BJ (cell line): ENCODE results near the gene P3H4. TPM values are rescaled to one million over a fixed set of nuclear protein-coding genes. Genes with fewer than 3 reads are reported as not detected.

ENCODE experiments used
- CTCF ChIA-PET: fragments of 350-600 bp; formaldehyde crosslinking; extraction: SDS; loops from one replicate; lab custom pipeline; 2021; ENCODE audit warnings: antibody characterized with exemption, inconsistent platforms; lab: Yijun Ruan, JAX
- POLR2A ChIA-PET: fragments of 300-600 bp; sonication (Branson Sonifier 250); formaldehyde crosslinking; extraction: SDS; loops from one replicate; lab custom pipeline; 2021; ENCODE audit warnings: antibody characterized with exemption; lab: Charles Lee
- DNase-seq: peaks from one replicate; pipeline ENCODE4 v3.0.0-alpha.2; 2011; ENCODE audit warnings: low read depth
- H3K27me3 ChIP-seq: 2 replicates; pipeline ENCODE4 v1.6.0; 2011; ENCODE audit warnings: low read length; ENCODE audit not compliant: control insufficient read depth, insufficient read depth
- H3K36me3 ChIP-seq: 2 replicates; pipeline ENCODE4 v1.5.1; 2011; ENCODE audit warnings: low read length; ENCODE audit not compliant: control insufficient read depth, insufficient read depth
- H3K4me3 ChIP-seq: 2 replicates; pipeline ENCODE4 v1.5.1; 2011; ENCODE audit warnings: low read depth, mild to moderate bottlenecking, control low read depth, low read length
- polyA plus RNA-seq: library from polyadenylated mRNA; depleted of rRNA; stranded (reverse); fragments of >200 nt; gene quantifications from 2 replicates; pipeline ENCODE4 v1.2.3, GENCODE V29; 2011
- TF ChIP-seq, protein P1 (sequence below): IDR thresholded peaks from 2 replicates; pipeline ENCODE4 v1.5.1; 2011; ENCODE audit warnings: low read depth, mild to moderate bottlenecking, control low read depth, inconsistent platforms, low read length, moderate library complexity; ENCODE audit not compliant: insufficient read depth

The P3H4 gene
- polyA plus RNA-seq, 1 experiment = 82.8 TPM

DNA sequence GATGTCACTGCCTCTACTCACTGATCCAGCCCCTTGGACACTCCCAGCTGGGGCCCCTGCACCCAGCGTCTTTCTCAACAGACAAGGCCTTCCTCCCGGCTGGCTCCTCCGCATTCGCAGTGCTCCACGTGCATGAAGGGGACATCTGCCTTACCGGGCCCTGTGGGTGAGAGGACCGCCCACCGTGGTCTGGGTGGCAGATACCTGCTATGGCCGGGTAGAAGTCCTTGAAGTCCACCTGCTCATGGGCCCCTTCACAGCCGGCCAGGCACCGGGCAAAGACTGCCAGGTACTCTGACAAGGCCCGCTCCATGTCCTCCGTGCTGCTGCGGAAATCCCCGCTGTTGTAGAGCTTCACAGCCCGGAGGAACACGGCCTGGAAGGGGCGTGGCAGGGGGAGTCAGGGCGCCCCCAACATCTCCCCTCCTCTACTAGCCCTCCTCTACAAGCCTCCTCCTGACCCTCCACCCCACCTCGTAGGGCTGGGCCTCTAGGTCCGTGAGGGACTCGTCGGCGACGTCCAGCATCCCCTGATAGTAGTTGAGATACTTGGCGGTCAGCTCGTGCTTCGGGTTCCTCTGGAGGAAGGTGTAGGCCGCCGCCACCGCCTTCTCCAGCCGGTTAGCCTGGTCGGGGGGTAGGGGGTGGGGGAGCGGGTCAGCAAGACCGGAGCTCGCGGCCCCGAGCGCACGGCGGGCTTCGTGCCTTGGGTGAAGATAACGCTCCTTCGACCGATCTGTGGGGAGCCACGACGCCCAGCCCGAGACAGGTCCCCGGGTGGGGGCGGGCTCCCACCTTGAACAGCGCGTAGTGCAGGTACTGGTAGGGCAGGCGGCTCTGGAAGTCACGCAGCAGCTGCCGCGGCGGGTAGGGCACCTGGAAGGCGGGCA, 845 bp downstream of the P3H4 start:
- ChIA-PET POLR2A (interaction anchor here (0.6 kb wide), 1 partner anchor 213 kb away, joined by 5 read pairs; no protein-coding TSS in a partner anchor), CTCF (interaction anchor here (0.6 to 4.4 kb wide), 15 partner anchors 9 to 152 kb away, joined by 3 to 36 read pairs (median 4); partner anchors contain the start of genes JUP and KLHL10)

GRCh38 chr17:41806685-41807445, 4.9 kb downstream of the P3H4 start:
- POLR2A ChIA-PET = no interaction called here
- no peak for DNase-seq
- Histone ChIP-seq H3K27me3 (no peaks in the 10 kb centered on the region), H3K4me3 (no peak overlapping the region), H3K36me3 (peaks cover 14% of the 10 kb centered on the region)
- TF ChIP-seq, protein P1, sequence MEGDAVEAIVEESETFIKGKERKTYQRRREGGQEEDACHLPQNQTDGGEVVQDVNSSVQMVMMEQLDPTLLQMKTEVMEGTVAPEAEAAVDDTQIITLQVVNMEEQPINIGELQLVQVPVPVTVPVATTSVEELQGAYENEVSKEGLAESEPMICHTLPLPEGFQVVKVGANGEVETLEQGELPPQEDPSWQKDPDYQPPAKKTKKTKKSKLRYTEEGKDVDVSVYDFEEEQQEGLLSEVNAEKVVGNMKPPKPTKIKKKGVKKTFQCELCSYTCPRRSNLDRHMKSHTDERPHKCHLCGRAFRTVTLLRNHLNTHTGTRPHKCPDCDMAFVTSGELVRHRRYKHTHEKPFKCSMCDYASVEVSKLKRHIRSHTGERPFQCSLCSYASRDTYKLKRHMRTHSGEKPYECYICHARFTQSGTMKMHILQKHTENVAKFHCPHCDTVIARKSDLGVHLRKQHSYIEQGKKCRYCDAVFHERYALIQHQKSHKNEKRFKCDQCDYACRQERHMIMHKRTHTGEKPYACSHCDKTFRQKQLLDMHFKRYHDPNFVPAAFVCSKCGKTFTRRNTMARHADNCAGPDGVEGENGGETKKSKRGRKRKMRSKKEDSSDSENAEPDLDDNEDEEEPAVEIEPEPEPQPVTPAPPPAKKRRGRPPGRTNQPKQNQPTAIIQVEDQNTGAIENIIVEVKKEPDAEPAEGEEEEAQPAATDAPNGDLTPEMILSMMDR = no peak
- CTCF ChIA-PET = interaction anchor here (0.6 to 0.9 kb wide), 2 partner anchors 14 to 69 kb away, joined by 3 read pairs; no protein-coding TSS in a partner anchor

More for the DNA sequence above, 845 bp downstream of the P3H4 start:
- TF ChIP-seq, protein P1 = no peak
- Histone ChIP-seq H3K36me3 (peaks cover 10% of the 10 kb centered on the region), H3K27me3 (no peaks in the 10 kb centered on the region), H3K4me3 (peak overlapping the region; percentile 88)
- DNase-seq = no peak

DNA sequence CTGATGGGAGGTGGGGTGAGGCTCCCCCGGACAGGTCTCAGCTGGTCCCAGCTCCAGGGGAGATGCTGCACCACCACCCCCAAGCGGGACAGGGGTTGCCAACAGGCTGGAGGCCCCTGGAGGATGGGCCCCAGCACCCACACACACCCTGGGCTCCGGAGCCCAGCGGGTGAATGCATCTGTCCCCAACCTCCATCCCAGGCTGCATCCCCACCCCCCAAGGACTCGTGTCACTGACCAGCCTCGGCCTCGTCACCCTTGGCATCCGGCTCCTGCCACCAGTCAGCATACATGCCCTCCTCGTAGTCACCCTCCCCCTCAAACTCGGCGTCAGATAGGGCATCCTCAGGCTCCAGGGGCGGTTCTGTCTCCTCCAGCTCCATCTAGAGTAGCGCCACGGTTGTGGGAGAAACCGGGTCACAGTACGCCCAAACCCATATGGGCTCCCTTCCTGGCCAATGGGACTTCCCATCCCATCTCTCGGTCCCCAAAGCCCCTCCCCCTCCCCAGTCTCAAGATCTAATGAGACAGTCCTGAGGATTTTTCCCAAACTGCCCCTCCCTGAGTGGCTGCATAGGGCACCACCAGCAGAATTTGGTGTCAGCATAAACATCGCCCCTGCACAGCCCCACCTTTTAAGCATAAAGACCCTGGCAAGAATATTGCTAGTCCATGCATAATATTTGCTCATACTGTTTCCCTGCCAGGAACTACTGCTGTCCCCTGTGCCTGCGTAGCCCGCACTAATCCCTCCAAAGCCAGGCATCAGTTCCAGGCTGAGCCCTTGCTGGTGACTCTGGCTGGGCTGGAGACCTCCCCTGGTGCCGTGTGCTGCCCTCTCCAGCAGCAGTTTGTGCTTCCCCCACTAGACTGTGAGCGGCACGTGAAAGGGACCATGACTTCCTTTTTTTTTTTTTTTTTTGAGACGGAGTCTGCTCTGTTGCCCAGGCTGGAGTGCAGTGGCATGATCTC, 8.4 kb downstream of the P3H4 start:
- ChIA-PET CTCF (interaction anchor here (1.3 to 9.3 kb wide), 9 partner anchors 8 to 115 kb away, joined by 3 to 125 read pairs (median 8); partner anchors contain the start of genes FKBP10, HAP1, JUP and P3H4), POLR2A (no interaction called here)
- TF ChIP-seq, protein P1 = no peak
- no peak overlapping the region for H3K4me3 ChIP-seq
- peaks cover 14% of the 10 kb centered on the region for H3K36me3 ChIP-seq
- no peaks in the 10 kb centered on the region for H3K27me3 ChIP-seq
- no peak for DNase-seq

DNA sequence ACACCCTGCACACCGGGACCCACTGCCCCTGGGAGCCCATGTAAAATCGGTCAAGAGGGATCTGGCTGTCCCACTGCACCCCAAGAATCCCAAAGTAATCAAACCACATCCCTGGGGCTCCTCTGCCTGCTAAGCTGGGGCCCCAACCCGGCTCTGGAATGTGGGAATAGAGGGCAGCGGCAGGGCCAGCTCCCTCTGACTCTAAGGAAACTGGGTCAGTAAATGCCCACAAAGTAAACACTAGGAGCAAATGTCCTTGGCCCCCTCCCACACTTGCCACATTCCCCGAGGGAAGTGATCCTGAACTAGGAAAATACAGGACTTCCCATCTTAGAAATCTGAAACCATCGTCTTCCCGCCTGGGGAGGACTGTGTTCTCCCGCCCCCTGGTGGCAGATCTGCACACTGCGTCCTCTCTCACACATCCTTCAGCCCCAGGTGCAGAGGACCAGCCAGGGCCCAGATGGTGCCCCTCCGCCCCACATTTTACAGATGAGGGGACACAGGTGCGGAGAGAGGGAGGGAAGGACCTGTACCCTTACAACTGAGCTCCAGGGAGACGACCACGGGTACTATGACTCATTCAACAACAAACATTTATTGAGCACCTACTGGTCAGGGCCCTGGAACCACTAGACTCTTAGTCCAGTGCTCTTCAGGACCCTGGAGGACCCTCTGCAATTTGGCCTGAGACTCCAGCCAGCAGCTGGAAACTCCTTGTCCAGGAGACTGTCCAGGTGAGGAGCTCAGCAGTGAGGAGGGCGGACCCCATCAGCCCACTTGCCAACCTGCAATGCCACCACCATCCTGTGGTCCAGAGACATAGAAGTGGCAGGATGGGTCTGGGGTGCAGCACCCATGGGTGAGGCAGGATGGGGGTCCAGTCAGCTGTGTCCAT, 10.1 kb downstream of the P3H4 start:
- CTCF ChIA-PET = interaction anchor here (0.6 to 9.3 kb wide), 30 partner anchors 9 to 157 kb away, joined by 3 to 125 read pairs (median 5); partner anchors contain the start of genes FKBP10, HAP1, JUP and NT5C3B
- DNase-seq = no peak
- TF ChIP-seq, protein P1 = peak; percentile 98
- H3K36me3 ChIP-seq = peaks cover 10% of the 10 kb centered on the region
- H3K27me3 ChIP-seq = no peaks in the 10 kb centered on the region
- POLR2A ChIA-PET = interaction anchor here (0.6 kb wide), 1 partner anchor 15 kb away, joined by 4 read pairs; the partner anchor contains the start of gene JUP
- no peak overlapping the region for H3K4me3 ChIP-seq
